H1 (cell line): ENCODE measurements around the gene MYLK4. TPM values are rescaled to one million over a fixed set of nuclear protein-coding genes. Genes with fewer than 3 reads are reported as not detected.

ENCODE experiments used
- CTCF ChIA-PET: fragments of 300-600 bp; sonication (Branson Sonifier 250); formaldehyde crosslinking; loops from one replicate; lab custom pipeline; 2021; ENCODE audit not compliant: partially characterized antibody; lab: Charles Lee
- POLR2A ChIA-PET: fragments of 300-600 bp; sonication (Branson Sonifier 250); formaldehyde crosslinking; loops from one replicate; lab custom pipeline; 2021; ENCODE audit warnings: inconsistent platforms; ENCODE audit not compliant: partially characterized antibody; lab: Charles Lee
- DNase-seq, 2 experiments: peaks; one replicate each; pipeline versions ENCODE4 v3.0.0 to v3.0.0-alpha.2; 2010 to 2022; ENCODE audit warnings: low spot score in 2 of 2, low read depth in 1 of 2, mixed read lengths in 1 of 2
- FAIRE-seq: peaks from 2 replicates; lab custom pipeline; 2011; peaks lifted over from hg19 to GRCh38; lab: Jason Lieb, UNC
- H2AFZ ChIP-seq: 2 replicates; pipeline ENCODE4 v1.8.1; 2012; ENCODE audit warnings: low read length, inconsistent platforms
- H2AK5ac ChIP-seq: 2 replicates; pipeline ENCODE4 v1.6.1; 2013; ENCODE audit warnings: low read depth, low read length
- H2BK120ac ChIP-seq: replicated peaks from 2 replicates; pipeline ENCODE3; 2013; ENCODE audit warnings: low read depth, low read length, inconsistent platforms
- H2BK12ac ChIP-seq: 2 replicates; pipeline ENCODE4 v1.6.1; 2013; ENCODE audit warnings: low read depth, low read length
- H2BK15ac ChIP-seq: 2 replicates; pipeline ENCODE4 v1.6.1; 2013; ENCODE audit warnings: low read length
- H2BK20ac ChIP-seq: 2 replicates; pipeline ENCODE4 v1.6.1; 2013; ENCODE audit warnings: low read length
- H2BK5ac ChIP-seq: 2 replicates; pipeline ENCODE4 v1.6.1; 2013; ENCODE audit warnings: low read depth, low read length
- H3K14ac ChIP-seq: 2 replicates; pipeline ENCODE4 v1.6.1; 2013; ENCODE audit warnings: inconsistent platforms; ENCODE audit not compliant: insufficient read length
- H3K18ac ChIP-seq: 2 replicates; pipeline ENCODE4 v1.6.1; 2013; ENCODE audit warnings: low read length; ENCODE audit errors: extremely low read depth
- H3K23ac ChIP-seq: 2 replicates; pipeline ENCODE4 v1.6.1; 2013; ENCODE audit warnings: inconsistent platforms; ENCODE audit not compliant: insufficient read length
- H3K23me2 ChIP-seq: 2 replicates; pipeline ENCODE4 v1.6.1; 2013; ENCODE audit warnings: low read depth, low read length
- H3K27ac ChIP-seq: 2 replicates; pipeline ENCODE4 v1.6.1; 2011; ENCODE audit warnings: low read depth, low read length, inconsistent platforms
- H3K27me3 ChIP-seq, 4 experiments: replicated peaks in 1 of 4; 1 replicate in 1 of 4; 2 replicates in 3 of 4; pipeline versions ENCODE4 v1.6.1 to v1.8.1; 2011 to 2013; ENCODE audit warnings: low read length in 3 of 4, mild to moderate bottlenecking in 3 of 4, inconsistent platforms in 2 of 4, mixed read lengths in 2 of 4, moderate library complexity in 1 of 4; ENCODE audit not compliant: control insufficient read depth in 3 of 4, insufficient read depth in 3 of 4; ENCODE audit errors: extremely low read depth in 1 of 4
- H3K36me3 ChIP-seq, 4 experiments: 2 replicates each; pipeline versions ENCODE4 v1.6.1 to v1.8.1; 2011 to 2013; ENCODE audit warnings: mild to moderate bottlenecking in 4 of 4, low read length in 3 of 4, moderate library complexity in 2 of 4, control low read depth in 1 of 4, inconsistent platforms in 1 of 4; ENCODE audit not compliant: insufficient read depth in 4 of 4, control insufficient read depth in 2 of 4
- H3K4ac ChIP-seq: replicated peaks from 2 replicates; pipeline ENCODE3; 2013; ENCODE audit warnings: low read length, low read depth, mixed read lengths, inconsistent platforms; ENCODE audit not compliant: insufficient read length
- H3K4me1 ChIP-seq, 4 experiments: replicated peaks in 1 of 4; 1 replicate in 1 of 4; 2 replicates in 3 of 4; pipeline versions ENCODE4 v1.6.1 to v1.8.1; 2011 to 2013; ENCODE audit warnings: low read length in 3 of 4, inconsistent platforms in 2 of 4, mixed read lengths in 1 of 4; ENCODE audit not compliant: insufficient read depth in 4 of 4, control insufficient read depth in 3 of 4
- H3K4me2 ChIP-seq, 2 experiments: 2 replicates each; pipeline versions ENCODE4 v1.6.1 to v1.8.1; 2011 to 2013; ENCODE audit warnings: low read depth in 2 of 2, low read length in 2 of 2, control low read depth in 1 of 2, inconsistent platforms in 1 of 2, mild to moderate bottlenecking in 1 of 2; ENCODE audit not compliant: insufficient read depth in 1 of 2
- H3K4me3 ChIP-seq, 4 experiments: fragments of 200-600, 300-600 bp in 1 of 4; sonication (generic), shearing (Covaris generic), sonication (Bioruptor Twin) in 1 of 4; 2 replicates each; pipeline versions ENCODE4 v1.5.1 to v1.8.1; 2011 to 2016; ENCODE audit warnings: low read length in 4 of 4, low read depth in 3 of 4, control low read depth in 2 of 4, inconsistent platforms in 2 of 4, mild to moderate bottlenecking in 2 of 4, mixed read lengths in 1 of 4, moderate library complexity in 1 of 4; ENCODE audit not compliant: insufficient read depth in 2 of 4; ENCODE audit errors: extremely low read depth in 1 of 4
- H3K56ac ChIP-seq: replicated peaks from 2 replicates; pipeline ENCODE3; 2013; ENCODE audit warnings: low read depth, mild to moderate bottlenecking, mixed read lengths, low read length, inconsistent platforms; ENCODE audit not compliant: insufficient read length
- H3K79me1 ChIP-seq: 2 replicates; pipeline ENCODE4 v1.6.1; 2013; ENCODE audit warnings: low read depth, low read length, control low read depth
- H3K79me2 ChIP-seq, 2 experiments: 2 replicates each; pipeline versions ENCODE4 v1.6.1 to v1.8.1; 2012 to 2013; ENCODE audit warnings: low read length in 2 of 2, mild to moderate bottlenecking in 2 of 2, inconsistent platforms in 1 of 2; ENCODE audit not compliant: insufficient read depth in 2 of 2, control insufficient read depth in 1 of 2
- H3K9ac ChIP-seq, 4 experiments: replicated peaks in 1 of 4; 1 replicate in 1 of 4; 2 replicates in 3 of 4; pipeline versions ENCODE4 v1.6.1 to v1.8.1; 2011 to 2013; ENCODE audit warnings: low read depth in 3 of 4, low read length in 3 of 4, control low read depth in 2 of 4, mild to moderate bottlenecking in 2 of 4, moderate library complexity in 2 of 4, inconsistent platforms in 1 of 4; ENCODE audit errors: extremely low read depth in 1 of 4
- H3K9me3 ChIP-seq, 2 experiments: 2 replicates each; pipeline versions ENCODE4 v1.6.1 to v1.8.1; 2012 to 2013; ENCODE audit warnings: mild to moderate bottlenecking in 2 of 2, moderate library complexity in 2 of 2, control low read depth in 1 of 2, inconsistent platforms in 1 of 2, low read depth in 1 of 2, low read length in 1 of 2, mixed read lengths in 1 of 2; ENCODE audit not compliant: insufficient read depth in 2 of 2
- H4K20me1 ChIP-seq, 2 experiments: replicated peaks in 1 of 2; 2 replicates each; pipeline versions ENCODE3 to v1.8.1; 2011 to 2013; ENCODE audit warnings: inconsistent platforms in 2 of 2, low read length in 2 of 2, mild to moderate bottlenecking in 1 of 2; ENCODE audit not compliant: insufficient read depth in 2 of 2, control insufficient read depth in 1 of 2
- H4K5ac ChIP-seq: 2 replicates; pipeline ENCODE4 v1.6.1; 2013; ENCODE audit warnings: low read length, low read depth, mixed read lengths, inconsistent platforms; ENCODE audit not compliant: insufficient read length
- H4K8ac ChIP-seq: 2 replicates; pipeline ENCODE4 v1.8.0; 2013; ENCODE audit warnings: mild to moderate bottlenecking, moderate library complexity, low read length, inconsistent platforms; ENCODE audit not compliant: insufficient read depth; ENCODE audit errors: extremely low read depth
- H4K91ac ChIP-seq: replicated peaks from 2 replicates; pipeline ENCODE3; 2013; ENCODE audit warnings: low read length, mixed read lengths, inconsistent platforms; ENCODE audit not compliant: insufficient read length
- CBX5 ChIP-seq: fragments of 300-800, 300-1000 bp; sonication (generic); IDR thresholded peaks from 2 replicates; pipeline ENCODE4 v1.7.1; 2016; ENCODE audit warnings: antibody characterized with exemption, low read length, low read depth
- EP300 ChIP-seq, 2 experiments: IDR thresholded peaks; 1 replicate in 1 of 2; 2 replicates in 1 of 2; pipeline ENCODE4 v1.6.1; 2011 to 2012; ENCODE audit warnings: low read depth in 2 of 2, low read length in 2 of 2, mild to moderate bottlenecking in 2 of 2, borderline replicate concordance in 1 of 2, inconsistent platforms in 1 of 2, moderate library complexity in 1 of 2
- JUN ChIP-seq: IDR thresholded peaks from 2 replicates; pipeline ENCODE4 v1.6.1; 2011; ENCODE audit warnings: low read depth, mild to moderate bottlenecking, improper control_type of control experiment, low read length
- KDM1A ChIP-seq: fragments of 200-600, 300-600 bp; sonication (generic); IDR thresholded peaks from 2 replicates; pipeline ENCODE4 v1.7.1; 2016; ENCODE audit warnings: mild to moderate bottlenecking, low read length, borderline replicate concordance
- SIN3A ChIP-seq, 2 experiments: IDR thresholded peaks in 1 of 2; conservative IDR thresholded peaks in 1 of 2; 2 replicates each; pipeline ENCODE4 v1.6.1; 2011 to 2012; ENCODE audit warnings: low read length in 2 of 2, improper control_type of control experiment in 1 of 2, low read depth in 1 of 2, mild to moderate bottlenecking in 1 of 2
- SUZ12 ChIP-seq: fragments of 200-600 bp; sonication (generic); IDR thresholded peaks from 2 replicates; pipeline ENCODE4 v1.6.1; 2012; ENCODE audit warnings: mild to moderate bottlenecking, inconsistent platforms, low read length, moderate library complexity, mixed read lengths
- TCF12 ChIP-seq: IDR thresholded peaks from 2 replicates; pipeline ENCODE4 v1.6.1; 2011; ENCODE audit warnings: low read depth, mild to moderate bottlenecking, low read length
- WGBS, 2 experiments: shearing (Covaris generic) in 1 of 2; methylation state at CpG; one replicate each; pipeline versions ENCODE4 v1.1.6 to v1.1.7; 2013 to 2015; ENCODE audit warnings: low lambda C conversion rate in 2 of 2, mixed read lengths in 2 of 2, inconsistent platforms in 1 of 2, low coverage in 1 of 2, missing lambda C conversion rate in 1 of 2; ENCODE audit not compliant: insufficient replicate concordance in 2 of 2, insufficient coverage in 1 of 2, insufficient read length in 1 of 2; ENCODE audit errors: extremely low coverage in 1 of 2, missing lambda C conversion rate in 1 of 2; 5-methylcytosine and 5-hydroxymethylcytosine counted together
- polyA plus RNA-seq, 7 experiments: library from polyadenylated mRNA; depleted of rRNA in 3 of 7; stranded (reverse) in 5 of 7; unstranded in 2 of 7; fragments of >200 nt in 5 of 7; fragments of 200-250 nt in 2 of 7; gene quantifications; 1 replicate in 5 of 7; 2 replicates in 1 of 7; 4 replicates in 1 of 7; pipeline versions ENCODE4 v1.2.1 to v1.2.3, GENCODE V29; 2011 to 2013; ENCODE audit warnings: missing spikeins in 2 of 7, mixed read lengths in 2 of 7
- total RNA-seq: library from RNA; stranded (reverse); fragmentation: NEBNext Ultra II Directional; extraction: Animal tissue kit (Norgen Biotek cat#: 25700); gene quantifications from 2 replicates; pipeline ENCODE4 v1.2.1, GENCODE V29; 2021
- TF ChIP-seq, protein P1 (sequence below), 3 experiments: IDR thresholded peaks; 1 replicate in 2 of 3; 2 replicates in 1 of 3; pipeline versions ENCODE4 v1.5.1 to v1.6.1; 2011; ENCODE audit warnings: low read length in 3 of 3, mild to moderate bottlenecking in 3 of 3, inconsistent platforms in 2 of 3, low read depth in 1 of 3, moderate library complexity in 1 of 3; ENCODE audit not compliant: insufficient read depth in 1 of 3; ENCODE audit errors: control extremely low read depth in 1 of 3

The MYLK4 gene
- total and polyA plus RNA-seq, 2 of the 8 experiments (the other 6 are each of a cell fraction or from before 2014, with no cell fraction given): 0.11 to 0.17 TPM

DNA sequence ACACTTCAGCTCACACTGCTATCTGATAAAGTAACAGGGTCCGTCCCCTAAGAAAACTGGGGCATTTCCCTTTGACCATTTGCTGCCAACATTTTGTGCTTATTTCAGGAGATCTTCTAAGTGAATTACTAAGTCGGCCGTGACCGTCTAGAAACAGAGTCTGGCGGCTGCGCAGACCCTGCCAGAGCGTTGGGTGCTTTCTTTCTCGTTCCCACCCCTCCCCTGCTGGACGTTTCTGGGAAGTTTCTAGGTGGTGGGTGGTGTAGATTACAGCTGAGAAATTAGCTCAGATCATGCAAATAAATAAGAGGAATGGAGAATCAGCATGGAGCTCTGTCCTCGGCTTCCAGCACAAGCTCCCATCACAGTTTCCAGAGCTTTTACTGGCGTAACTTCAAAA is 128.1 kb downstream of the MYLK4 start:
- ChIA-PET POLR2A (no interaction called here), CTCF (interaction anchor here (0.6 to 2.5 kb wide), 9 partner anchors 11 to 1026 kb away, joined by 3 to 31 read pairs (median 3); no protein-coding TSS in a partner anchor)
- WGBS, 2 experiments: 91% methylated on average over 11 of the region's 11 CpGs; no CpG with 5 or more reads in 1 of the 2 experiments

More for the DNA sequence above, 128.1 kb downstream of the MYLK4 start:
- no peak overlapping the region for H3K4ac ChIP-seq
- 0 out of 2 replicates have a peak, but pooled peaks have one; percentile 24 for TF ChIP-seq SUZ12
- no peak for TF ChIP-seq EP300 (IDR thresholded peaks at IDR 0.05; ENCODE audit: borderline replicate concordance in 1 of 2, low read depth in 2 of 2, low read length in 2 of 2)
- TF ChIP-seq KDM1A: no peak
- no peak for TF ChIP-seq SIN3A (conservative IDR thresholded peaks at IDR 0.05 in 1 of 2, IDR thresholded peaks at IDR 0.05 in 1 of 2; ENCODE audit: low read depth in 1 of 2, low read length in 2 of 2)
- no peak for TF ChIP-seq JUN
- TF ChIP-seq CBX5: no peak
- TF ChIP-seq, protein P1, sequence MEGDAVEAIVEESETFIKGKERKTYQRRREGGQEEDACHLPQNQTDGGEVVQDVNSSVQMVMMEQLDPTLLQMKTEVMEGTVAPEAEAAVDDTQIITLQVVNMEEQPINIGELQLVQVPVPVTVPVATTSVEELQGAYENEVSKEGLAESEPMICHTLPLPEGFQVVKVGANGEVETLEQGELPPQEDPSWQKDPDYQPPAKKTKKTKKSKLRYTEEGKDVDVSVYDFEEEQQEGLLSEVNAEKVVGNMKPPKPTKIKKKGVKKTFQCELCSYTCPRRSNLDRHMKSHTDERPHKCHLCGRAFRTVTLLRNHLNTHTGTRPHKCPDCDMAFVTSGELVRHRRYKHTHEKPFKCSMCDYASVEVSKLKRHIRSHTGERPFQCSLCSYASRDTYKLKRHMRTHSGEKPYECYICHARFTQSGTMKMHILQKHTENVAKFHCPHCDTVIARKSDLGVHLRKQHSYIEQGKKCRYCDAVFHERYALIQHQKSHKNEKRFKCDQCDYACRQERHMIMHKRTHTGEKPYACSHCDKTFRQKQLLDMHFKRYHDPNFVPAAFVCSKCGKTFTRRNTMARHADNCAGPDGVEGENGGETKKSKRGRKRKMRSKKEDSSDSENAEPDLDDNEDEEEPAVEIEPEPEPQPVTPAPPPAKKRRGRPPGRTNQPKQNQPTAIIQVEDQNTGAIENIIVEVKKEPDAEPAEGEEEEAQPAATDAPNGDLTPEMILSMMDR (IDR thresholded peaks at IDR 0.05; ENCODE audit: control extremely low read depth in 1 of 3, insufficient read depth in 1 of 3, low read depth in 1 of 3, low read length in 3 of 3): peak in 1 of 3 experiments; percentile 3; a peak in 1 of 4 replicates
- TF ChIP-seq TCF12: no peak
- no peak overlapping the region for H3K4me2 ChIP-seq
- H3K4me1 ChIP-seq: no peaks in the 10 kb centered on the region
- no peak overlapping the region for H2BK12ac ChIP-seq
- no peaks in the 10 kb centered on the region for H3K79me2 ChIP-seq
- H3K4me3 ChIP-seq: no peak overlapping the region
- H2AFZ ChIP-seq: no peak overlapping the region
- no peak overlapping the region for H3K18ac ChIP-seq
- DNase-seq: no peak
- H4K5ac ChIP-seq: no peak overlapping the region
- no peak overlapping the region for H3K27ac ChIP-seq
- no peaks in the 10 kb centered on the region for H3K79me1 ChIP-seq
- no peaks in the 10 kb centered on the region for H3K9me3 ChIP-seq
- no peaks in the 10 kb centered on the region for H3K27me3 ChIP-seq
- no peak overlapping the region for H2BK120ac ChIP-seq
- H3K56ac ChIP-seq: no peak overlapping the region
- H4K91ac ChIP-seq: no peak overlapping the region
- H2BK5ac ChIP-seq: no peak overlapping the region
- H4K20me1 ChIP-seq: no peaks in the 10 kb centered on the region
- no peak for FAIRE-seq
- no peak overlapping the region for H2BK15ac ChIP-seq
- no peaks in the 10 kb centered on the region for H3K36me3 ChIP-seq
- H3K23ac ChIP-seq: no peak overlapping the region
- H3K14ac ChIP-seq: no peak overlapping the region
- no peak overlapping the region for H2BK20ac ChIP-seq
- no peak overlapping the region for H3K9ac ChIP-seq
- no peaks in the 10 kb centered on the region; the same call in 1 of the 2 replicates for H3K23me2 ChIP-seq
- no peak overlapping the region for H4K8ac ChIP-seq
- H2AK5ac ChIP-seq: no peak overlapping the region
